Measurements from ENCODE around the gene BDH1.

BDH1 gene

DNA sequence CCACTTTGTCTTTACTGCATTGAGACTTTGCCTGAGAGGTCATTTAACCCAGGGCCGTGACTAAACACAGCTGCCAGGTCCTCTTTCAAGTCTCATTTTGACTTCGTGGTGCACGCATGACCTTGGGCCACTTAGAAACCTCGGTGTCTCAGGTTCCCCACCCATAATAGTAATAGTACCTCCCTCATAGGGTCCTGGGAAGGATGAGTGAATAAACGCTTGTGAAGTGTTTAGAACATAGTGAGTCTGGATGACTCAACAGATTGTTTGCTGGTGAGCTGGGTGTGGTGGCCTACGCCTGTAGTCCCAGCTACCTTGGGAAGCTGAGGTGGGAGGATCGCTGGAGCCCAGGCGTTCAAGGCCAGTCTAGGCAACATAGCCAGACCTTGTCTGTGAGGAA, 56.3 kb downstream of the BDH1 start:
- DNase-seq (ENCODE audit: low read depth) = peak; percentile 84
- no peak overlapping the region for H3K4me3 ChIP-seq (ENCODE audit: control insufficient read depth, low read depth, low read length)
- TF ChIP-seq, protein P1, sequence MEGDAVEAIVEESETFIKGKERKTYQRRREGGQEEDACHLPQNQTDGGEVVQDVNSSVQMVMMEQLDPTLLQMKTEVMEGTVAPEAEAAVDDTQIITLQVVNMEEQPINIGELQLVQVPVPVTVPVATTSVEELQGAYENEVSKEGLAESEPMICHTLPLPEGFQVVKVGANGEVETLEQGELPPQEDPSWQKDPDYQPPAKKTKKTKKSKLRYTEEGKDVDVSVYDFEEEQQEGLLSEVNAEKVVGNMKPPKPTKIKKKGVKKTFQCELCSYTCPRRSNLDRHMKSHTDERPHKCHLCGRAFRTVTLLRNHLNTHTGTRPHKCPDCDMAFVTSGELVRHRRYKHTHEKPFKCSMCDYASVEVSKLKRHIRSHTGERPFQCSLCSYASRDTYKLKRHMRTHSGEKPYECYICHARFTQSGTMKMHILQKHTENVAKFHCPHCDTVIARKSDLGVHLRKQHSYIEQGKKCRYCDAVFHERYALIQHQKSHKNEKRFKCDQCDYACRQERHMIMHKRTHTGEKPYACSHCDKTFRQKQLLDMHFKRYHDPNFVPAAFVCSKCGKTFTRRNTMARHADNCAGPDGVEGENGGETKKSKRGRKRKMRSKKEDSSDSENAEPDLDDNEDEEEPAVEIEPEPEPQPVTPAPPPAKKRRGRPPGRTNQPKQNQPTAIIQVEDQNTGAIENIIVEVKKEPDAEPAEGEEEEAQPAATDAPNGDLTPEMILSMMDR (conservative IDR thresholded peaks at IDR 0.05; ENCODE audit: control insufficient read depth, insufficient read depth, low read depth, low read length) = no peak

DNA sequence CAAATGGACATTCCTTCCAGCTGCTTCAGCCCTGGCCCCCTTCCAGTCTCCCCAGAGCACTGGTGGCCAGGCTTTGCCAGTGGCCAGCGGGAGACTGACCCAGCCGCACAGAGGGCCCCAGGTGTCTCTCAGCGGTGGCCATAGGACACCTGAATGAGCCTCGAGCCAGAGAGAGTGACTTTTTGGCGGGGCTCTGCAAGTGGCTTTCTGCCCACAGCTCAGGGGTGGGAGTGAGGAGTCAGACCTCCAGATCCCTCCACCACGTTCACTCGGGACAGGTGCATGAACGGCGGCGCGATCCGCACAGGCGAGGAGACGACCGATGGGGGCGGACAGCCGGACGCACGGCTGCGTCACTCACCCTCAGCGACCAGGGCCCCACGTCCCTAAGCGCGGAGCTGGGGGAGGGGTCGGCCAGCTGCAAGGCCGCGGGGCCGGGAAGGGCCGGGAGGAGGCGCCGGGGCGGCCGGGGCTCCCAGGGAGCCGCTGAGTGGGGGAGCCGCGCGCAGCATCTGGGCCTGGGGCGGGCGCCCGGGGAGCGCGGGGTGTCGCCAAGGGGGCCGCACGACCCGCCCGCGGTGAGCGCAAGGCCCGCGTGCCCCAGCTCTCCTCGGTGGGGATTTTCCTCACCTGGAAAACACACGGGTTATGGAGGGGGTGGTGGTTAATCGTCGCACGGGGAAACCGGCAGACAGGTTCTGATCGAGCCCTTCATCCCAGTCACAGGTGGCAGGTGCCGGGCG, 57.1 kb downstream of the BDH1 start:
- H3K4me3 ChIP-seq (ENCODE audit: control insufficient read depth, low read depth, low read length) = no peak overlapping the region
- TF ChIP-seq, protein P1 (conservative IDR thresholded peaks at IDR 0.05; ENCODE audit: control insufficient read depth, insufficient read depth, low read depth, low read length) = no peak
- DNase-seq (ENCODE audit: low read depth) = no peak

DNA sequence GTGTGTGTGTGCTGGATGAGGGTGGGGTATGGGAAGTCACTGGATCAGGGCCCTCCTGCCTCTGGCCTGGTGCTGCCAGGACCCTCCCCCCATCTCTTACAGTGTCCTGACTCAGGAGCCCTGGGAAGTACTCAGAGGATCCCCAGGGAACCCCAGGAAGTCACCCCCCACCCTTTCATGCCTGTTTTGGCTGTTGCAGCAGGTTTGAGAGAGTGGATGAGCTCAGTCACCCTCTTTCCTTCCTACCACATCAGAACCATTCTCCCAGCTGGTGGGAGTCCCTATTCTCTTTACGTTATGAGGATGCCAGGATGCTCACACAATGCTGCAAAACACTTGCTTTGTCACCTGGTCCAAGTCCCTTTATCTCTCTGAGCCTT, 59.0 kb downstream of the BDH1 start:
- TF ChIP-seq, protein P1 (conservative IDR thresholded peaks at IDR 0.05; ENCODE audit: control insufficient read depth, insufficient read depth, low read depth, low read length) = no peak
- peak; percentile 44 for DNase-seq (ENCODE audit: low read depth)
- no peak overlapping the region for H3K4me3 ChIP-seq (ENCODE audit: control insufficient read depth, low read depth, low read length)

DNA sequence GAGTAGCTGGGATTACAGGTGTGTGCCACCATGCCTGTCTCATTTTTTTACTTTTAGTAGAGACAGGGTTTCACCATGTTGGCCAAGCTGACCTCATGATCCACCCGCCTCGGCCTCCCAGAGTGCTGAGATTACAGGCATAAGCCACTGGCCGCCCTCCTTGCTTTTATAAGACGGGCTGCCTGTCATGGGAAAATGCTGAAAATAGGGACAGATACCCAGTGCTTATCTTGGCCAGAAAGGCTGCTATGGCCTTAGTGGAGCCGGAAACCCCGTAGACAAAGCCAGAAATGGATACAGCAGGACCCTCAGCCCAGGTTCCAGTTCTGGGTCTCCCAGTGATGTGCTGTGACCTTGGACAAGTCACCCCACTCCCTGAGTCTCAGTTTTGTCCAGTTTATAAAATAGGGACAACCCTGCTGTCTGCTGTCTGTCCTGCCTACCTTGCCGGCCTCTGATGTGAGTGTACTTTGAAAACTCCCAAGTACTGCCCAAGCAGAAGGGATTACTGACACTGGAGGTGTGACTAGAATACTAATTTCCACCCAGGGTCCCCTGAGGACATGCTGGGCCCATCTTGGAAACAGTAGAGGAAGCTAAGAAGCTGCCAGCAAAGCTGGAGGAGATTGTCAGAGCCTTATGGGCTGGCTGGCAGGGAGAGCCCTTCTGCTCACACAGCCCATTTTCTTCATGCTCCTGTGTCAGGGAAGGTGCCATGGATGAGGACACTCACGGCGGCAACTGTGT, 59.6 kb downstream of the BDH1 start:
- H3K4me3 ChIP-seq (ENCODE audit: control insufficient read depth, low read depth, low read length) = no peak overlapping the region
- TF ChIP-seq, protein P1 (conservative IDR thresholded peaks at IDR 0.05; ENCODE audit: control insufficient read depth, insufficient read depth, low read depth, low read length) = no peak
- DNase-seq (ENCODE audit: low read depth) = no peak

DNA sequence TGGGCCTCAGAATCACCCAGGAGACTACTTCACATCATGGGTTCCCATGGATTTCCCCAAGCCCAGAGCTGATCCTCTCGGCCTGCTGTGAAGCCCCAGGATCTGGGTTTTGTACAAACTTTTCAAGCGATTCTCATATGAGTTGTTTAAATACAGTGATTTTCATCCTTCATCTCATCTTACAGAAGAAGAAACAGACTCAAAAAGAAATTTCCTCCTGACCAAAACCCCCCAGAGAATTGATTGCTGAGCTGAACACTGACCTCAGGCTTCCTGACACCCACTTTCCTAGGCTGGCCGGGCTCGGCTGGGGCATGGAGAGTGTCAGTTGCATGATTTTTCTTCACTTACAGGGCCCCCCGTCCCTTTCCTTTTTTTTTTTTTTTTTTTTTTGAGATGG, 60.3 kb downstream of the BDH1 start:
- TF ChIP-seq, protein P1 (conservative IDR thresholded peaks at IDR 0.05; ENCODE audit: control insufficient read depth, insufficient read depth, low read depth, low read length) = no peak
- peak; percentile 15 for DNase-seq (ENCODE audit: low read depth)
- no peak overlapping the region for H3K4me3 ChIP-seq (ENCODE audit: control insufficient read depth, low read depth, low read length)

DNA sequence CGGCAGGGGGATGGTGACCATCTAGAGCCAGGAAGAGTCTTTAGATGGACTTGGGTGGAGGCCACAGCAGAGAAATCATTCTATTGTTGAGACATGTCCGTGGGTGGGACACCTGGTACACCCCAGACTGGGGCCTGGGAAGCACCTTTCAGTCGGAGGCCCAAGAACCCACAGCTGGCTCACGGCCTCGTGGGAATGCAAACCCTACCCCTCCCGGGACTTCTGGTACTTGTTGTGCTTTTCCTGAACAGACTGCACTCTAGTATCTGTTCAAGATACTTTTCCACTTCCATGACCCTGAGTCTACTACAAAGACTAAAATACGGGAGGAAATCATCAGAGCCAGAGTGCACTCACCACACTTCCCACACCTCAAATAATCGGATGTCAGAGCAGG, 60.7 kb downstream of the BDH1 start:
- peak; percentile 18 for DNase-seq (ENCODE audit: low read depth)
- no peak overlapping the region for H3K4me3 ChIP-seq (ENCODE audit: control insufficient read depth, low read depth, low read length)
- TF ChIP-seq, protein P1 (conservative IDR thresholded peaks at IDR 0.05; ENCODE audit: control insufficient read depth, insufficient read depth, low read depth, low read length) = no peak
